ENCODE data around the gene CNTN4.

DNA sequence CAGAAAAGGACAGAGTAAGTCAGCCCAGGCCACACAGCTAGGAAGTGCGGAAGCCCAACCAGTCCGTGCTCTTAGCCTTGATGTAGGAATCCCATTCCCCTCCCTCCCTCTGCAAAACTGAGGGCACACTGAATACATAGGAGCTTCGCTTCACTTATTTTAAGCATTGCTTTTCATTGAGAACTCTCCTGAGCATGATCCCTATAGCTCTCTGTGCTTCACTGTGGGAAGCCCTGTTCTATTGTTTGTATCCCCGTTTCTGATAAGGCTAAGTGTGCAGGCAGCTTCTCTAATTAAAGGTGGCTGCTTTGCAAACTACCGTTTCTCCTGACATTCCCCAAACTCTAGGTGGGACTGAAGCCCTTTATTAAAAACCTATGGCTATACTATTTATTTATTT, 981.6 kb downstream of the CNTN4 start:
- TF ChIP-seq, protein P1, sequence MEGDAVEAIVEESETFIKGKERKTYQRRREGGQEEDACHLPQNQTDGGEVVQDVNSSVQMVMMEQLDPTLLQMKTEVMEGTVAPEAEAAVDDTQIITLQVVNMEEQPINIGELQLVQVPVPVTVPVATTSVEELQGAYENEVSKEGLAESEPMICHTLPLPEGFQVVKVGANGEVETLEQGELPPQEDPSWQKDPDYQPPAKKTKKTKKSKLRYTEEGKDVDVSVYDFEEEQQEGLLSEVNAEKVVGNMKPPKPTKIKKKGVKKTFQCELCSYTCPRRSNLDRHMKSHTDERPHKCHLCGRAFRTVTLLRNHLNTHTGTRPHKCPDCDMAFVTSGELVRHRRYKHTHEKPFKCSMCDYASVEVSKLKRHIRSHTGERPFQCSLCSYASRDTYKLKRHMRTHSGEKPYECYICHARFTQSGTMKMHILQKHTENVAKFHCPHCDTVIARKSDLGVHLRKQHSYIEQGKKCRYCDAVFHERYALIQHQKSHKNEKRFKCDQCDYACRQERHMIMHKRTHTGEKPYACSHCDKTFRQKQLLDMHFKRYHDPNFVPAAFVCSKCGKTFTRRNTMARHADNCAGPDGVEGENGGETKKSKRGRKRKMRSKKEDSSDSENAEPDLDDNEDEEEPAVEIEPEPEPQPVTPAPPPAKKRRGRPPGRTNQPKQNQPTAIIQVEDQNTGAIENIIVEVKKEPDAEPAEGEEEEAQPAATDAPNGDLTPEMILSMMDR (IDR thresholded peaks at IDR 0.05; ENCODE audit: low read depth, low read length, missing input control): no peak
- TF ChIP-seq EGR1 (IDR thresholded peaks at IDR 0.05; ENCODE audit: low read depth in 2 of 2) (no peak), GABPA (IDR thresholded peaks at IDR 0.05 in 1 of 2, conservative IDR thresholded peaks at IDR 0.05 in 1 of 2) (no peak), ATF3 (IDR thresholded peaks at IDR 0.05) (no peak), JUND (IDR thresholded peaks at IDR 0.05) (no peak), YY1 (IDR thresholded peaks at IDR 0.05) (no peak), RXRA (IDR thresholded peaks at IDR 0.05) (no peak), TAF1 (conservative IDR thresholded peaks at IDR 0.05) (no peak), SP1 (IDR thresholded peaks at IDR 0.05) (no peak), NR2F2 (IDR thresholded peaks at IDR 0.05) (no peak), HNF4A (conservative IDR thresholded peaks at IDR 0.05) (no peak), ZBTB33 (IDR thresholded peaks at IDR 0.05) (no peak)
- TF ChIP-seq, protein P2, sequence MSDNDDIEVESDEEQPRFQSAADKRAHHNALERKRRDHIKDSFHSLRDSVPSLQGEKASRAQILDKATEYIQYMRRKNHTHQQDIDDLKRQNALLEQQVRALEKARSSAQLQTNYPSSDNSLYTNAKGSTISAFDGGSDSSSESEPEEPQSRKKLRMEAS (IDR thresholded peaks at IDR 0.05): no peak
- TF ChIP-seq, protein P3, sequence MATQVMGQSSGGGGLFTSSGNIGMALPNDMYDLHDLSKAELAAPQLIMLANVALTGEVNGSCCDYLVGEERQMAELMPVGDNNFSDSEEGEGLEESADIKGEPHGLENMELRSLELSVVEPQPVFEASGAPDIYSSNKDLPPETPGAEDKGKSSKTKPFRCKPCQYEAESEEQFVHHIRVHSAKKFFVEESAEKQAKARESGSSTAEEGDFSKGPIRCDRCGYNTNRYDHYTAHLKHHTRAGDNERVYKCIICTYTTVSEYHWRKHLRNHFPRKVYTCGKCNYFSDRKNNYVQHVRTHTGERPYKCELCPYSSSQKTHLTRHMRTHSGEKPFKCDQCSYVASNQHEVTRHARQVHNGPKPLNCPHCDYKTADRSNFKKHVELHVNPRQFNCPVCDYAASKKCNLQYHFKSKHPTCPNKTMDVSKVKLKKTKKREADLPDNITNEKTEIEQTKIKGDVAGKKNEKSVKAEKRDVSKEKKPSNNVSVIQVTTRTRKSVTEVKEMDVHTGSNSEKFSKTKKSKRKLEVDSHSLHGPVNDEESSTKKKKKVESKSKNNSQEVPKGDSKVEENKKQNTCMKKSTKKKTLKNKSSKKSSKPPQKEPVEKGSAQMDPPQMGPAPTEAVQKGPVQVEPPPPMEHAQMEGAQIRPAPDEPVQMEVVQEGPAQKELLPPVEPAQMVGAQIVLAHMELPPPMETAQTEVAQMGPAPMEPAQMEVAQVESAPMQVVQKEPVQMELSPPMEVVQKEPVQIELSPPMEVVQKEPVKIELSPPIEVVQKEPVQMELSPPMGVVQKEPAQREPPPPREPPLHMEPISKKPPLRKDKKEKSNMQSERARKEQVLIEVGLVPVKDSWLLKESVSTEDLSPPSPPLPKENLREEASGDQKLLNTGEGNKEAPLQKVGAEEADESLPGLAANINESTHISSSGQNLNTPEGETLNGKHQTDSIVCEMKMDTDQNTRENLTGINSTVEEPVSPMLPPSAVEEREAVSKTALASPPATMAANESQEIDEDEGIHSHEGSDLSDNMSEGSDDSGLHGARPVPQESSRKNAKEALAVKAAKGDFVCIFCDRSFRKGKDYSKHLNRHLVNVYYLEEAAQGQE (IDR thresholded peaks at IDR 0.05): no peak

Data from liver (tissue), 3 donors.